Liver (tissue), 3 donors: ENCODE data around the gene TMEFF1.

Source experiments
- ATF3 ChIP-seq: IDR thresholded peaks from 2 replicates; pipeline ENCODE4 v1.6.1; 2016; ENCODE audit warnings: antibody characterized with exemption
- GABPA ChIP-seq, 2 donors: IDR thresholded peaks in 1 of 2; conservative IDR thresholded peaks in 1 of 2; 2 replicates each; pipeline ENCODE4 v1.6.1; 2016; ENCODE audit warnings: antibody characterized with exemption in 2 of 2, mild to moderate bottlenecking in 1 of 2, moderate library complexity in 1 of 2
- JUND ChIP-seq, 2 donors: IDR thresholded peaks; 2 replicates each; pipeline ENCODE4 v1.6.1; 2016; ENCODE audit warnings: antibody characterized with exemption in 2 of 2
- YY1 ChIP-seq: IDR thresholded peaks from 2 replicates; pipeline ENCODE4 v1.6.1; 2016; ENCODE audit warnings: antibody characterized with exemption, mild to moderate bottlenecking
- TF ChIP-seq, protein P1 (sequence below): fragments of 150-350 bp; IDR thresholded peaks from 2 replicates; pipeline ENCODE4 v1.5.1; 2017; ENCODE audit warnings: improper control_type of control experiment, low read depth, low read length; ENCODE audit not compliant: missing input control
- TF ChIP-seq, protein P2 (sequence below): IDR thresholded peaks from 2 replicates; pipeline ENCODE4 v1.6.1; 2016; ENCODE audit warnings: antibody characterized with exemption
- donor health status: healthy.
- donor health status: healthy.

GRCh38 chr9:100590481-100590880 lies 117.5 kb downstream of the TMEFF1 start:
- TF ChIP-seq, protein P1, sequence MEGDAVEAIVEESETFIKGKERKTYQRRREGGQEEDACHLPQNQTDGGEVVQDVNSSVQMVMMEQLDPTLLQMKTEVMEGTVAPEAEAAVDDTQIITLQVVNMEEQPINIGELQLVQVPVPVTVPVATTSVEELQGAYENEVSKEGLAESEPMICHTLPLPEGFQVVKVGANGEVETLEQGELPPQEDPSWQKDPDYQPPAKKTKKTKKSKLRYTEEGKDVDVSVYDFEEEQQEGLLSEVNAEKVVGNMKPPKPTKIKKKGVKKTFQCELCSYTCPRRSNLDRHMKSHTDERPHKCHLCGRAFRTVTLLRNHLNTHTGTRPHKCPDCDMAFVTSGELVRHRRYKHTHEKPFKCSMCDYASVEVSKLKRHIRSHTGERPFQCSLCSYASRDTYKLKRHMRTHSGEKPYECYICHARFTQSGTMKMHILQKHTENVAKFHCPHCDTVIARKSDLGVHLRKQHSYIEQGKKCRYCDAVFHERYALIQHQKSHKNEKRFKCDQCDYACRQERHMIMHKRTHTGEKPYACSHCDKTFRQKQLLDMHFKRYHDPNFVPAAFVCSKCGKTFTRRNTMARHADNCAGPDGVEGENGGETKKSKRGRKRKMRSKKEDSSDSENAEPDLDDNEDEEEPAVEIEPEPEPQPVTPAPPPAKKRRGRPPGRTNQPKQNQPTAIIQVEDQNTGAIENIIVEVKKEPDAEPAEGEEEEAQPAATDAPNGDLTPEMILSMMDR, result no peak
- TF ChIP-seq GABPA (IDR thresholded peaks at IDR 0.05 in 1 of 2, conservative IDR thresholded peaks at IDR 0.05 in 1 of 2) (no peak), YY1 (no peak), ATF3 (no peak), JUND (IDR thresholded peaks at IDR 0.05) (no peak)
- TF ChIP-seq, protein P2, sequence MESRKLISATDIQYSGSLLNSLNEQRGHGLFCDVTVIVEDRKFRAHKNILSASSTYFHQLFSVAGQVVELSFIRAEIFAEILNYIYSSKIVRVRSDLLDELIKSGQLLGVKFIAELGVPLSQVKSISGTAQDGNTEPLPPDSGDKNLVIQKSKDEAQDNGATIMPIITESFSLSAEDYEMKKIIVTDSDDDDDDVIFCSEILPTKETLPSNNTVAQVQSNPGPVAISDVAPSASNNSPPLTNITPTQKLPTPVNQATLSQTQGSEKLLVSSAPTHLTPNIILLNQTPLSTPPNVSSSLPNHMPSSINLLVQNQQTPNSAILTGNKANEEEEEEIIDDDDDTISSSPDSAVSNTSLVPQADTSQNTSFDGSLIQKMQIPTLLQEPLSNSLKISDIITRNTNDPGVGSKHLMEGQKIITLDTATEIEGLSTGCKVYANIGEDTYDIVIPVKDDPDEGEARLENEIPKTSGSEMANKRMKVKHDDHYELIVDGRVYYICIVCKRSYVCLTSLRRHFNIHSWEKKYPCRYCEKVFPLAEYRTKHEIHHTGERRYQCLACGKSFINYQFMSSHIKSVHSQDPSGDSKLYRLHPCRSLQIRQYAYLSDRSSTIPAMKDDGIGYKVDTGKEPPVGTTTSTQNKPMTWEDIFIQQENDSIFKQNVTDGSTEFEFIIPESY, result no peak
